Measurements from ENCODE around the gene OR10D3.
"Not testable (repeated sequence)": the region's sequence is repeated elsewhere in the genome, so short reads cannot be mapped to it uniquely, and the experiment has no call there.

The OR10D3 gene

GRCh38 chr11:124195189-124195734 is 12.1 kb downstream of the OR10D3 start:
- DNase-seq: no peak

- no peak for DNase-seq
Observed at GRCh38 chr11:124197999-124198398, 14.9 kb downstream of the OR10D3 start.

- no peak for DNase-seq
Observed at GRCh38 chr11:124198897-124199296, 15.8 kb downstream of the OR10D3 start.

GRCh38 chr11:124199702-124200101 is 16.6 kb downstream of the OR10D3 start:
- DNase-seq: no peak

- DNase-seq: no peak
Observed at GRCh38 chr11:124200671-124201070, 17.5 kb downstream of the OR10D3 start.

GRCh38 chr11:124202951-124203350 is 19.8 kb downstream of the OR10D3 start:
- DNase-seq: no peak

- no peak for DNase-seq
Observed at GRCh38 chr11:124204008-124204407, 20.9 kb downstream of the OR10D3 start.

- DNase-seq: no peak
Observed at GRCh38 chr11:124207102-124207792, 24.1 kb downstream of the OR10D3 start.

- DNase-seq: no peak
Observed at GRCh38 chr11:124209824-124210357, 26.7 kb downstream of the OR10D3 start.

- DNase-seq: no peak
Observed at GRCh38 chr11:124210421-124210820, 27.3 kb downstream of the OR10D3 start.

- DNase-seq: peak; percentile 14
Observed at GRCh38 chr11:124211321-124211720, 28.2 kb downstream of the OR10D3 start.

GRCh38 chr11:124214027-124214426 is 30.9 kb downstream of the OR10D3 start:
- DNase-seq: no peak

- DNase-seq: no peak
Observed at GRCh38 chr11:124219126-124219525, 36.0 kb downstream of the OR10D3 start.

- DNase-seq: no peak
Observed at GRCh38 chr11:124222407-124222806, 39.3 kb downstream of the OR10D3 start.

- DNase-seq: not testable (repeated sequence)
Observed at GRCh38 chr11:124224618-124225423, 41.7 kb downstream of the OR10D3 start.

GRCh38 chr11:124225471-124225870 is 42.3 kb downstream of the OR10D3 start:
- no peak for DNase-seq

- no peak for DNase-seq
Observed at GRCh38 chr11:124233376-124233775, 50.2 kb downstream of the OR10D3 start.

Data from NCI-H2171 (cell line).